Tibial nerve (tissue), 4 donors: ENCODE measurements around the gene PHKG1. TPM values are rescaled to one million over a fixed set of nuclear protein-coding genes. Genes with fewer than 3 reads are reported as not detected.
"Not testable (repeated sequence)": the region's sequence is repeated elsewhere in the genome, so short reads cannot be mapped to it uniquely, and the experiment has no call there.

Experiments used
- DNase-seq, 2 donors: peaks; one replicate each; pipeline ENCODE4 v3.0.0-alpha.2; 2019; ENCODE audit warnings: low spot score in 2 of 2
- H3K27ac ChIP-seq, 4 donors: fragments of 200-600 bp; sonication (generic) in 3 of 4; one replicate each; pipeline ENCODE4 v1.5.1; 2017 to 2019; ENCODE audit warnings: mild to moderate bottlenecking in 1 of 4
- H3K27me3 ChIP-seq, 2 donors: fragments of 200-600 bp; sonication (generic) in 1 of 2; one replicate each; pipeline versions ENCODE4 v1.5.1 to v1.6.0; 2017 to 2019
- H3K36me3 ChIP-seq, 3 donors: fragments of 200-600 bp; sonication (generic); one replicate each; pipeline ENCODE4 v1.5.1; 2018 to 2019
- H3K4me1 ChIP-seq, 4 donors: fragments of 200-600 bp; sonication (generic) in 3 of 4; one replicate each; pipeline ENCODE4 v1.5.1; 2017 to 2019
- H3K4me3 ChIP-seq, 4 donors: fragments of 200-600 bp; sonication (generic) in 3 of 4; one replicate each; pipeline ENCODE4 v1.5.1; 2017 to 2019; ENCODE audit warnings: mild to moderate bottlenecking in 1 of 4, moderate library complexity in 1 of 4
- H3K9me3 ChIP-seq, 4 donors: fragments of 200-600 bp; sonication (generic) in 3 of 4; one replicate each; pipeline ENCODE4 v1.5.1; 2017 to 2019
- EP300 ChIP-seq, 2 donors: sonication (generic); formaldehyde crosslinking; IDR thresholded peaks; one replicate each; pipeline ENCODE4 v1.6.1; 2017; ENCODE audit warnings: antibody characterized with exemption in 2 of 2, mild to moderate bottlenecking in 1 of 2
- POLR2A ChIP-seq, 2 donors: fragments of 450-650 bp; IDR thresholded peaks; one replicate each; pipeline ENCODE4 v1.6.1; 2017; ENCODE audit warnings: antibody characterized with exemption in 2 of 2, mild to moderate bottlenecking in 2 of 2, moderate library complexity in 2 of 2
- WGBS, 2 donors: methylation state at CpG; one replicate each; pipeline ENCODE4 v1.1.5; 2018; 5-methylcytosine and 5-hydroxymethylcytosine counted together
- total RNA-seq, 4 donors: library from RNA; depleted of rRNA; stranded (reverse); fragments of >200 nt; gene quantifications; one replicate each; pipeline ENCODE4 v1.1.0, GENCODE V29; 2016
- TF ChIP-seq, protein P1 (sequence below), 5 experiments: fragments of 200-600 bp in 3 of 5; fragments of 450-650 bp in 2 of 5; sonication (generic) in 3 of 5; IDR thresholded peaks; one replicate each; pipeline ENCODE4 v1.5.1; 2016 to 2019; ENCODE audit warnings: antibody characterized with exemption in 5 of 5, mild to moderate bottlenecking in 3 of 5, moderate library complexity in 2 of 5

Gene PHKG1
- total RNA-seq, result 1 to 10 TPM in 3 of 4 donors, under 1 TPM in 1; 0.39 to 4.2 (median 1.3) TPM

DNA sequence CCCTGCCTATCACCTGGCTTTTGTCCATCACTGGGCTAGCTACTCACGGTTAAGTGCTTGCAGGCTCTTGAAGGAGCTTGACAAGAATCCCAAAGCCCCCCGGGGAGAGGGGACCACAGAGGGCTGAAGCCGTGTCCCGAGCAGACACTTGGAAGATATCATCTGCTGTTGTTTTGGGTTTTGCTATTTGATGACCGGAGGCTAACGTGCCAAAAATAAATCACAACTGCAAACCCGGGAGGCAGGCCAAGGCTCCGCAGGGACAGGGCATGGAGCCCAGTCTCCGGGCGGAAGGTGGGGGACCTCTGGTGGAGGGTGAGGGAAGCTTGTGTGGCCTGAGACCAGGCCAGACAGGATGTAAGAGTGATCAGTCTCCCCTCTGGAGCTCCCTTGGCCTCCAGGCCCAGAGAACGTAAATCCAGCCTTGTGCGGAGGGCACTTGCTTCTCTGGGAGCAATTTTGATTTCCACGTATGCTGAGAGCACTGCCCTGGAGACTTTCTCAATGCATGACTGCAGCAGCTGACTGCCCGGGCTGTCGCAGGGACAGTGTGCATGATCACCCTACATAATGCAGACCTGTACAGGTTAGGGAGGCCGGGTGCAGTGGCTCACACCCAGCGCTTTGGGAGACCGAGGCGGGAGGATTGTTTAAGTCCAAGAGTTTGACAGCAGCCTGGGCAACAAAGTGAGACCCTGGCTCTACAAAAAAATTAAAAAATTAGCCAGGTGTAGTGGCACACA lies at the start of gene PHKG1:
Gene PHKG1, minus strand, starts transcription at position 164 of the 743 bp plus-strand sequence. CDS start 4,011 bp downstream, outside the sequence.
- H3K27me3 ChIP-seq, result no peaks in the 10 kb centered on the region
- DNase-seq, result peak; percentile 56 to 64
- peak within 1 kb of the TSS in 2 of 4 donors; percentile 21 to 48 for H3K27ac ChIP-seq
- no peaks in the 10 kb centered on the region for H3K9me3 ChIP-seq
- TF ChIP-seq, protein P1, sequence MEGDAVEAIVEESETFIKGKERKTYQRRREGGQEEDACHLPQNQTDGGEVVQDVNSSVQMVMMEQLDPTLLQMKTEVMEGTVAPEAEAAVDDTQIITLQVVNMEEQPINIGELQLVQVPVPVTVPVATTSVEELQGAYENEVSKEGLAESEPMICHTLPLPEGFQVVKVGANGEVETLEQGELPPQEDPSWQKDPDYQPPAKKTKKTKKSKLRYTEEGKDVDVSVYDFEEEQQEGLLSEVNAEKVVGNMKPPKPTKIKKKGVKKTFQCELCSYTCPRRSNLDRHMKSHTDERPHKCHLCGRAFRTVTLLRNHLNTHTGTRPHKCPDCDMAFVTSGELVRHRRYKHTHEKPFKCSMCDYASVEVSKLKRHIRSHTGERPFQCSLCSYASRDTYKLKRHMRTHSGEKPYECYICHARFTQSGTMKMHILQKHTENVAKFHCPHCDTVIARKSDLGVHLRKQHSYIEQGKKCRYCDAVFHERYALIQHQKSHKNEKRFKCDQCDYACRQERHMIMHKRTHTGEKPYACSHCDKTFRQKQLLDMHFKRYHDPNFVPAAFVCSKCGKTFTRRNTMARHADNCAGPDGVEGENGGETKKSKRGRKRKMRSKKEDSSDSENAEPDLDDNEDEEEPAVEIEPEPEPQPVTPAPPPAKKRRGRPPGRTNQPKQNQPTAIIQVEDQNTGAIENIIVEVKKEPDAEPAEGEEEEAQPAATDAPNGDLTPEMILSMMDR (IDR thresholded peaks at IDR 0.05), result peak in 3 of 5 experiments; percentile 24 to 49 (median 28)
- TF ChIP-seq POLR2A (IDR thresholded peaks at IDR 0.05) (no peak), EP300 (IDR thresholded peaks at IDR 0.05) (peak; percentile 23 to 24)
- H3K4me1 ChIP-seq, result peaks cover 0 to 29% (median 13%) of the 10 kb centered on the region in 4 donors
- no peak within 1 kb of the TSS for H3K4me3 ChIP-seq
- 36 to 45% methylated on average over 19 of the region's 19 CpGs for WGBS, 2 donors
- H3K36me3 ChIP-seq, result peaks cover 0 to 37% (median 0%) of the 10 kb centered on the region in 3 donors

DNA sequence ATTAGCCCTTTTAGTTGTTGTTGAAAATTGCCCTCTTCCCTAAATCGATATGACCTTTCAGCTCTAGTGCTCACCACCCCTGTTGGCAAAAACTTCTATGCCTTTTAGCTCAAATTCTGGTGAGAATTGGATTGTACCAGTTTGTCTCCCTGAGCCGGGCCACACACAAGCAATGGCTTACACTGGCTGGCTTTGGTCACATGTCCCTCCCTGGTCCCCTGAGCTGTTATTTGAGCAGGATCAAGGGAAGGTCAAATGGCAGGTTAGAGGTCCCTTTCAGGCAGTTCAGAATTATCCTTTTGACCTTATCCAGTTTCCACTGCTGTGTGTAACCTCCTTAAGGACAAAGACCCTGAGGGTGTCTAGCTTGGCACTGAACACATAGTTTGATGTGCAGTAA lies 38.3 kb upstream of the PHKG1 start:
- H3K4me3 ChIP-seq, H3K27ac ChIP-seq, H3K4me1 ChIP-seq, H3K36me3 ChIP-seq, H3K9me3 ChIP-seq, DNase-seq, H3K27me3 ChIP-seq: not testable (repeated sequence)
- WGBS, 2 donors, result 35 to 60% methylated on average over 2 of the region's 2 CpGs

DNA sequence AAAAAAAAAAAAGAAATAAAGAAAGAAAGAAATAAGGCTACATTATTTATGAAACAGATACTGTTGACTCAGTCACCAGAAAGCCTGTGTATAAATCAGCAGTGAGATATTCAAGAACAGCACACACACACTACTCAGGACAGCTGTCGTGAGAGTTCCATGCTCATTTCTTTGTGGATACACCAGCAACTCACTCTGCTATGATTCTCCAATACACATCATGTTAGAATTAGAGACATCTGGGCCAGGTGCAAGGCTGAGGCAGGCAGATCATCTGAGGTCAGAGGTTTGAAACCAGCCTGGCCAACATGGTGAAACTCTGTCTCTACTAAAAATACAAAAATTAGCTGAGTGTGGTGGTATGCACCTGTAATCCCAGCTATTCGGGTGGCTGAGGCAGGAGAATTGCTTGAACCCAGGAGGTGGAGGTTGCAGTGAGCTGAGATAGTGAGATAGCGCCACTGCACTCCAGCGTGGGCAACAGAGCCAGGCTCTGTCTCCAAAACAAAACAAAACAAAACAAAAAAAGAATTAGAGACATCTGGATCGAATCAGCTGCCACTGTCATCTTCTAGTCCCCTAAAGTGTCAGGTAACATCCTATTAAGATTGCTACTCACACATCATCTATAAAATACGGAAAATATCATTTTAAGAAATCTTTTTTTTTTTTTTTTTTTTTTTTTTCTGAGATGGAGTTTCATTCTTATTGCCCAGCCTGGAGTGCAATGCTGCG lies 34.7 kb upstream of the PHKG1 start:
- H3K4me3 ChIP-seq, result no peak overlapping the region
- no peaks in the 10 kb centered on the region for H3K27me3 ChIP-seq
- no peak overlapping the region for H3K27ac ChIP-seq
- H3K4me1 ChIP-seq, result no peaks in the 10 kb centered on the region
- 77 to 78% methylated on average over 7 of the region's 7 CpGs for WGBS, 2 donors
- no peaks in the 10 kb centered on the region for H3K9me3 ChIP-seq
- no peaks in the 10 kb centered on the region for H3K36me3 ChIP-seq
- no peak for DNase-seq
- no peak for TF ChIP-seq EP300 (IDR thresholded peaks at IDR 0.05)

DNA sequence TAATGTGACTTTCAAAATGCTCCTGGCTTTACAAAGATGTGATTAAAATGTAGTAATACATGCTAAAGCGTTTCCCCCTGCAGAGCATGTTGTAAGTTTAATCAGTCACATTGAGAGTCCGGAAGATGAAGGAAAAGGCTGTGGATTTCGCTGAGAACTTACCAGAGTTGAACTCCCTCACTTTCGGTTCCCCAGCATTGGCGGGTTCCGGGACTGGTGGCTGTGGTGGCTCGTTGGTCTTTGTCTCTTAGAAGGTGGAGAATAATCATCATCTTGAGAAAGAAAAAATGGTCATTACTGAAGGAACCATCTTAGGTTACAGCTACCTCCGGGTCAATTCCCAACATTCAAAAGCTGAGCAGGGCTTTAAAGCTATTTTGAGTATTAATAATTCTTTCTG lies 33.1 kb upstream of the PHKG1 start:
- TF ChIP-seq, protein P1 (IDR thresholded peaks at IDR 0.05), result no peak
- TF ChIP-seq EP300 (IDR thresholded peaks at IDR 0.05) (no peak), POLR2A (IDR thresholded peaks at IDR 0.05) (no peak)
- Histone ChIP-seq H3K27me3 (no peaks in the 10 kb centered on the region), H3K4me1 (no peaks in the 10 kb centered on the region), H3K9me3 (no peaks in the 10 kb centered on the region), H3K27ac (no peak overlapping the region), H3K36me3 (no peaks in the 10 kb centered on the region), H3K4me3 (no peak overlapping the region)
- 77 to 81% methylated on average over 8 of the region's 8 CpGs for WGBS, 2 donors
- DNase-seq, result no peak

DNA sequence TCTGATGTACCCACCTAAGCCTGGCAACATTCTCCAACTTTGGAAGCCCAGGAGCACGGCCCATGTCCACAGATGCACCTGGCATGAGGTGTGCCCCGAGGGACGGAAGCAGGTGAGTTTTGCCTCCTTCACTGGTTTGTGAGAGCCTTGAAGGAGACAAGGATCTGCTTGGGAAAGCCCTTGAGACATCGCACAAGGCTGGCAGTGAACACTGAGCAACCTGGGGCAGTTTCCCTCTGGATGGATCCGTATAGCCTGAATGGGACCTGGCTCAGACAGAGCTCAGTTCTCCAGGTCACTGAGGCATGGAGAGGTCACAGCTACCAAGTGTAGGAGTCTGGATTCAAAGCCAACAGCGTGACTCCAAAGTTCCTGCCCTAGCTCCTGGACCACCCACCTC lies 32.2 kb upstream of the PHKG1 start:
- H3K27me3 ChIP-seq, result no peaks in the 10 kb centered on the region
- TF ChIP-seq EP300 (IDR thresholded peaks at IDR 0.05) (no peak), POLR2A (IDR thresholded peaks at IDR 0.05) (no peak)
- TF ChIP-seq, protein P1 (IDR thresholded peaks at IDR 0.05), result no peak
- no peak for DNase-seq
- no peaks in the 10 kb centered on the region for H3K36me3 ChIP-seq
- no peaks in the 10 kb centered on the region for H3K9me3 ChIP-seq
- 55 to 78% methylated on average over 5 to 6 of the region's 6 CpGs for WGBS, 2 donors
- H3K27ac ChIP-seq, result no peak overlapping the region
- no peaks in the 10 kb centered on the region for H3K4me1 ChIP-seq
- no peak overlapping the region for H3K4me3 ChIP-seq

DNA sequence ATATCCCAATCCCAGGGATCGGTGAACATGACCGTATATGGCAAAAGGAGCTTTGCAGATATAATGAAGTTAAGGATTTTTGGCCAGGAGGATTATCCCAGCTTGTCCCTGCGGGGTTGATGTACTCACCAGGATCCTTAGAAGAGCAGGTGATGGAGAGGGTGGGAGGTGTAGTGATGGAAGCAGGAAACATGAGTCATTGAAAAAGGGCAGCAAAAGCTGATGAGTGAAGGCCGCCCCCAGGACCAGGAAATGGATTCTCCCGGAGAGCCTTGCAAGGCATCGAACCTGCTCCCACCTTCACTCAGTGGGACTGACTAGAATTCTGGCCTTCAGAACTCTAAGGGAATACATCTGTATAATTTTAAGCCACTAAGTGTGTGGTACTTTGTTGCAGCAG lies 28.7 kb upstream of the PHKG1 start:
- H3K4me1 ChIP-seq, result no peaks in the 10 kb centered on the region
- H3K36me3 ChIP-seq, result no peaks in the 10 kb centered on the region
- H3K9me3 ChIP-seq, result no peaks in the 10 kb centered on the region
- no peak for DNase-seq
- H3K4me3 ChIP-seq, result no peak overlapping the region
- no peak overlapping the region for H3K27ac ChIP-seq
- H3K27me3 ChIP-seq, result peaks cover 0 to 11% of the 10 kb centered on the region in 2 donors
- WGBS, 2 donors, result 75 to 90% methylated on average over 6 of the region's 6 CpGs
- TF ChIP-seq POLR2A (IDR thresholded peaks at IDR 0.05), result no peak
- TF ChIP-seq, protein P1 (IDR thresholded peaks at IDR 0.05), result no peak
- no peak for TF ChIP-seq EP300 (IDR thresholded peaks at IDR 0.05)
